AG04449 (cell line): ENCODE results near the gene REPS2.

Source experiments
- CTCF ChIA-PET: fragments of 350-600 bp; formaldehyde crosslinking; extraction: SDS; loops from one replicate; lab custom pipeline; 2021; ENCODE audit warnings: antibody characterized with exemption; lab: Yijun Ruan, JAX
- POLR2A ChIA-PET: fragments of 400-600, 350-600 bp; formaldehyde crosslinking; extraction: SDS; loops from one replicate; lab custom pipeline; 2020; ENCODE audit warnings: antibody characterized with exemption, inconsistent platforms; lab: Yijun Ruan, JAX
- DNase-seq: peaks from one replicate; pipeline ENCODE4 v3.0.0-alpha.2; 2010; ENCODE audit warnings: low read depth, low spot score
- H3K4me3 ChIP-seq: 2 replicates; pipeline ENCODE4 v1.5.1; 2011; ENCODE audit warnings: low read depth, mild to moderate bottlenecking, control low read depth, low read length
- TF ChIP-seq, protein P1 (sequence below): IDR thresholded peaks from one replicate; pipeline ENCODE4 v1.5.1; 2011; ENCODE audit warnings: mild to moderate bottlenecking, moderate library complexity, low read length, control low read depth, inconsistent platforms; ENCODE audit not compliant: insufficient read depth; ENCODE audit errors: missing control alignments

Gene REPS2

DNA sequence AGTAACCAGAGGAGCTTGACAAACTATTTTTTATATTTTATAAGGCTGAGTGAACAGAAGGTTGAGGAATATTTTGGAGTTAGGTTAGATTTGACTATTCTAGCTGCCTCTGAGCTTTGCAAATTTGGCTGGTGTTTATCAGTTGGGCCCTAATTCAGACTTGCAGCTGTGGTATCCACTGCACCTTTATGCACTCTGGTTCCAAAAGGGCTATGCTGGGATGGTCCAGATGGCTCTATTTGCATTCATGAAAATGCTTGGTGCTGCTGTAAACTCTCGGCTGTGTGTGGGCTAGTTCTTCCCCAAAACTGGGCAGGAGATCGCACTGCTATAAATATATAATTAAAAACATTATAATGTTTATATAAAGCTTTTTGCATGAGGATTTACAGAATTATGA, 106.3 kb downstream of the REPS2 start:
- TF ChIP-seq, protein P1, sequence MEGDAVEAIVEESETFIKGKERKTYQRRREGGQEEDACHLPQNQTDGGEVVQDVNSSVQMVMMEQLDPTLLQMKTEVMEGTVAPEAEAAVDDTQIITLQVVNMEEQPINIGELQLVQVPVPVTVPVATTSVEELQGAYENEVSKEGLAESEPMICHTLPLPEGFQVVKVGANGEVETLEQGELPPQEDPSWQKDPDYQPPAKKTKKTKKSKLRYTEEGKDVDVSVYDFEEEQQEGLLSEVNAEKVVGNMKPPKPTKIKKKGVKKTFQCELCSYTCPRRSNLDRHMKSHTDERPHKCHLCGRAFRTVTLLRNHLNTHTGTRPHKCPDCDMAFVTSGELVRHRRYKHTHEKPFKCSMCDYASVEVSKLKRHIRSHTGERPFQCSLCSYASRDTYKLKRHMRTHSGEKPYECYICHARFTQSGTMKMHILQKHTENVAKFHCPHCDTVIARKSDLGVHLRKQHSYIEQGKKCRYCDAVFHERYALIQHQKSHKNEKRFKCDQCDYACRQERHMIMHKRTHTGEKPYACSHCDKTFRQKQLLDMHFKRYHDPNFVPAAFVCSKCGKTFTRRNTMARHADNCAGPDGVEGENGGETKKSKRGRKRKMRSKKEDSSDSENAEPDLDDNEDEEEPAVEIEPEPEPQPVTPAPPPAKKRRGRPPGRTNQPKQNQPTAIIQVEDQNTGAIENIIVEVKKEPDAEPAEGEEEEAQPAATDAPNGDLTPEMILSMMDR, result no peak
- POLR2A ChIA-PET, result no interaction called here
- CTCF ChIA-PET, result interaction anchor here (2.1 kb wide), 1 partner anchor 169 kb away, joined by 5 read pairs; no protein-coding TSS in a partner anchor
- DNase-seq, result no peak
- no peak overlapping the region for H3K4me3 ChIP-seq

DNA sequence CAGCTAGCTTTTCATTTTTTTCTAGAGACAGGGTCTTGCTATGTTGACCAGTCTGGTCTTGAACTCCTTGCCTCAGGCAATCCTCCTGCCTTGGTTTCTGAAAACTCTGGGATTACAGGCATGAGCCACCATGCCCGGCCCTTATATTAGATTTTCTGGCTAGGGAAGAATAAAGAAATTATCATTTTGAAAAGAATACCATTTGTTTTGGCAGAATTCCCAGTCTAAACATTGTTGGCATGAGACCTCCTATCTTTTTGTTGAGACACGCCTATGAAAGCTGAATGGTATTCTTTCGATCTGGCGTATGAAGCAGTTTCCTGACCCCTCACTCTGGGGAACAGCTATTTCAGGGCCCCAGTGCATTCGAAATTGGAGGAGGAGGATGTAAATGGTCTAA, 107.0 kb downstream of the REPS2 start:
- CTCF ChIA-PET, result interaction anchor here (0.8 to 2.1 kb wide), 2 partner anchors 170 to 227 kb away, joined by 4 to 5 read pairs; no protein-coding TSS in a partner anchor
- POLR2A ChIA-PET, result no interaction called here

DNA sequence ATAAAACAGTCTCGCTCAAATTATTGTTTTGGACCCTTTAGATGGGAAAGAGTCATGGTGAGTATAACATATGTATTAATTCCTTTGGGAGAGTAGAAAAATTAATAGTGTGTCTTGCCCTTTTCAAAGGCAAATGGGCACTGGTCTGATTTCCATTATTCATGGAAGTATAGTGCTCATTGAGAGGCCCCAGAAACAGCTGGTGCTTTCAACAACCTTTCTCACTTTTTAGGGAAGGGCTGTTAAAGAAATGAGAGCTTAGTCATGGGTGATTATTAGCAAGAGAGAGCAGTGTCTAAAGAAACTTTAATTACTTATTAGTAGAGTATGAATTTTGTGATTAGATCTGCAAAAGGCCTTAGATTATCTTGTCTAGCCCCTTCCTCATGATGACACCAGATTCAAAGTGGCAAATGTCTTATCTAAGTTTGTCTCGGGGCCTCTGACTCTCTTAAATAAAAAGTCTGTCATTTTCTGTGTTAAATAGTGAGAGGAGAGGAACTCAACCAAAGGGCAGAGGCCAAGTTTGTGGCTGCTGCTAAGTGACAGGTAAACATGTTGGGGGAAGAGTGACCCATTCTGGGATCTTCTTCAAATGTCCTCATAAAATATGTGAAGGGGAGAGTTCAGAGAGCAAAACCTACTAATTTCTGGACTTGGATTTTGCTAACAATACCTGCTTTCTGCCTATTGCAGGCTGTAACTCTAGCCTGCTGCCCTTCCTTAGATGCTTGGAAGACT, 110.6 kb downstream of the REPS2 start:
- H3K4me3 ChIP-seq, result no peak overlapping the region
- TF ChIP-seq, protein P1, result no peak
- no peak for DNase-seq
- ChIA-PET CTCF (interaction anchor here (1.9 kb wide), 1 partner anchor 10 kb away, joined by 4 read pairs; no protein-coding TSS in a partner anchor), POLR2A (no interaction called here)

More for the DNA sequence above, 107.0 kb downstream of the REPS2 start:
- H3K4me3 ChIP-seq, result no peak overlapping the region
- no peak for DNase-seq
- TF ChIP-seq, protein P1, result no peak

DNA sequence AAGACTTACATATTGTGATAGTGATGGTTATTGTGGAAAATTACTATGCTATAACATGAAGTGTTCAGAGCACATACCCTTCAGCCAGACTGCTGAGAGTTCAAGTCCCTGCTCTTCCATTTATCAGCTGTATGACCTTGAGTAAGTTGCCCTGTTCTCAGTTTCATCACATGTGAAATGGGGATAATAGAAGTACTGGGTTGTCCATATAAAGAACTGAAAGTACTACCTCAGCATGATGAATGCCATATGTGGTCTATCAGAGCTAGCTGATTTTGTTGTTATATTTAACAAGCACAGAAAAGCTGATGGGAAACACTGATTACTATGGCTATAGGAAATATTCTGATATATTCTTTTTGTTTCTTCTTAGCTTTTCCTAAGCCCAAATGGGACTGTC, 115.6 kb downstream of the REPS2 start:
- CTCF ChIA-PET, result interaction anchor here (3.0 kb wide), 1 partner anchor 16 kb away, joined by 12 read pairs; no protein-coding TSS in a partner anchor
- no peak overlapping the region for H3K4me3 ChIP-seq
- no peak for DNase-seq
- TF ChIP-seq, protein P1, result no peak
- POLR2A ChIA-PET, result no interaction called here

DNA sequence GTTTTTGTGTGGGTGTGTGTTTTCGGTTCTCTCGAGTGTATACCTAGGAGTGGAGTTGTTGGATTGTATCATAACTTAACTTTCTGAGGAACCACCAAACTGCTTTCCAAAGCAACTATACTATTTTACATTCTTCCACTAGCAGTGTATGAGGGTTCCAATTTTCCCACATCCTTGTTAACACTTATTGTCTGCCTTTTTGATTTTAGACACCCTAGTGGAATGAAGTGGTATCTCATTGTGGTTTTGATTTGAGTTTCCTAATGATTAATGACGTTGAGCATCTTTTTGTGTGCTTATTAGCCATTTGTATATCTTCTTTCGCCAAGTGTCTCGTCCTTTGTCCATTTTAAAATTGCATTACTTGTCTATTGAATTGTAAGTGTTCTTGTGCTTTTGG, 118.6 kb downstream of the REPS2 start:
- TF ChIP-seq, protein P1, result no peak
- ChIA-PET CTCF (no interaction called here), POLR2A (no interaction called here)
- no peak overlapping the region for H3K4me3 ChIP-seq
- DNase-seq, result no peak

DNA sequence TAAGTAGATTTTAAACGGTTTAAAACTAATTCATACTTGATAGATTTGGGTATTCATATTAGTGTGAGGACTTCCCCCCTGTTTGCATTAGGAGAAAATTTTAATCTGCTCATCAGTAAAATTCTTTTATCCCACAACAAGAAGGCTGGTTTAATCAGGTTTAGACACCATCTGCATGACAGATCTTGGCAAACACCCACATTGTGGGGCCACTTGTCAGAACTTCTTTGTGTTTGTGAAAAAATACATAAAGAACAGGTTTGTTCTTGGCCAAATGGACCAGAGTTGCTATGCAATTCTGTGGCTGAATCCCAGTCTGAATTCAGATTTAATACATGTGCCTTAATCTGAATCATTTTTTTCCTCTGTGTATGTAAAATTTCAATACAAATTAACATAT, 121.1 kb downstream of the REPS2 start:
- POLR2A ChIA-PET, result no interaction called here
- TF ChIP-seq, protein P1, result no peak
- DNase-seq, result no peak
- H3K4me3 ChIP-seq, result no peak overlapping the region
- CTCF ChIA-PET, result no interaction called here
